ENCODE data around the gene ZNF532.
"Not testable (repeated sequence)": the region's sequence is repeated elsewhere in the genome, so short reads cannot be mapped to it uniquely, and the experiment has no call there.

The ZNF532 gene

GRCh38 chr18:58915006-58915799 is 50.5 kb downstream of the ZNF532 start:
- no peak for DNase-seq
- Mint-ChIP-seq H3K9me3 (no peaks in the 10 kb centered on the region), H3K36me3 (ENCODE audit: low read depth) (no peaks in the 10 kb centered on the region), H3K27me3 (peaks cover 14% of the 10 kb centered on the region), H3K27ac (no peak overlapping the region), H3K4me3 (no peak overlapping the region), H3K4me1 (ENCODE audit: low read depth) (peaks cover 8% of the 10 kb centered on the region)

- Mint-ChIP-seq H3K9me3 (no peaks in the 10 kb centered on the region), H3K4me3 (no peak overlapping the region), H3K36me3 (ENCODE audit: low read depth) (no peaks in the 10 kb centered on the region), H3K27ac (no peak overlapping the region), H3K27me3 (peaks cover 14% of the 10 kb centered on the region), H3K4me1 (ENCODE audit: low read depth) (peaks cover 8% of the 10 kb centered on the region)
- no peak for DNase-seq
These were observed 51.3 kb downstream of the ZNF532 start for GRCh38 chr18:58915995-58916394.

GRCh38 chr18:58919934-58920333 is 55.3 kb downstream of the ZNF532 start:
- not testable (repeated sequence) for H3K4me1 Mint-ChIP-seq (ENCODE audit: low read depth); H3K36me3 Mint-ChIP-seq (ENCODE audit: low read depth); H3K9me3 Mint-ChIP-seq; H3K4me3 Mint-ChIP-seq; H3K27ac Mint-ChIP-seq; DNase-seq
- H3K27me3 Mint-ChIP-seq = peaks cover 18% of the 10 kb centered on the region

- Mint-ChIP-seq H3K4me1 (ENCODE audit: low read depth) (no peaks in the 10 kb centered on the region), H3K36me3 (ENCODE audit: low read depth) (no peaks in the 10 kb centered on the region), H3K27me3 (peaks cover 17% of the 10 kb centered on the region), H3K27ac (no peak overlapping the region), H3K9me3 (peaks cover 3% of the 10 kb centered on the region), H3K4me3 (no peak overlapping the region)
- no peak for DNase-seq
These were observed 58.3 kb downstream of the ZNF532 start for GRCh38 chr18:58922995-58923394.

- peaks cover 20% of the 10 kb centered on the region for H3K27me3 Mint-ChIP-seq
- H3K4me1 Mint-ChIP-seq (ENCODE audit: low read depth) = no peaks in the 10 kb centered on the region
- no peak overlapping the region for H3K4me3 Mint-ChIP-seq
- peaks cover 3% of the 10 kb centered on the region for H3K9me3 Mint-ChIP-seq
- no peak for DNase-seq
- no peak overlapping the region for H3K27ac Mint-ChIP-seq
- H3K36me3 Mint-ChIP-seq (ENCODE audit: low read depth) = no peaks in the 10 kb centered on the region
These were observed 59.8 kb downstream of the ZNF532 start for GRCh38 chr18:58924473-58924872.

- Mint-ChIP-seq H3K9me3 (peaks cover 3% of the 10 kb centered on the region), H3K27ac (no peak overlapping the region), H3K4me1 (ENCODE audit: low read depth) (no peaks in the 10 kb centered on the region), H3K27me3 (peaks cover 23% of the 10 kb centered on the region), H3K36me3 (ENCODE audit: low read depth) (no peaks in the 10 kb centered on the region), H3K4me3 (no peak overlapping the region)
- DNase-seq = no peak
These were observed 63.0 kb downstream of the ZNF532 start for GRCh38 chr18:58927659-58928058.

- peaks cover 18% of the 10 kb centered on the region for H3K27me3 Mint-ChIP-seq
These were observed 63.7 kb downstream of the ZNF532 start for GRCh38 chr18:58928386-58928785.

GRCh38 chr18:58929206-58929605 is 64.5 kb downstream of the ZNF532 start:
- H3K27me3 Mint-ChIP-seq = peaks cover 21% of the 10 kb centered on the region
- H3K9me3 Mint-ChIP-seq = peaks cover 3% of the 10 kb centered on the region
- no peaks in the 10 kb centered on the region for H3K36me3 Mint-ChIP-seq (ENCODE audit: low read depth)
- no peak for DNase-seq
- H3K4me1 Mint-ChIP-seq (ENCODE audit: low read depth) = no peaks in the 10 kb centered on the region
- no peak overlapping the region for H3K4me3 Mint-ChIP-seq
- no peak overlapping the region for H3K27ac Mint-ChIP-seq

More at GRCh38 chr18:58928386-58928785, 63.7 kb downstream of the ZNF532 start:
- H3K36me3 Mint-ChIP-seq (ENCODE audit: low read depth) = no peaks in the 10 kb centered on the region
- no peak overlapping the region for H3K4me3 Mint-ChIP-seq
- H3K27ac Mint-ChIP-seq = no peak overlapping the region
- no peak for DNase-seq
- peaks cover 3% of the 10 kb centered on the region for H3K9me3 Mint-ChIP-seq
- H3K4me1 Mint-ChIP-seq (ENCODE audit: low read depth) = no peaks in the 10 kb centered on the region

GRCh38 chr18:58934356-58934755 is 69.7 kb downstream of the ZNF532 start:
- Mint-ChIP-seq H3K4me3 (no peak overlapping the region), H3K9me3 (no peaks in the 10 kb centered on the region), H3K27me3 (peaks cover 19% of the 10 kb centered on the region), H3K36me3 (ENCODE audit: low read depth) (no peaks in the 10 kb centered on the region), H3K27ac (no peak overlapping the region), H3K4me1 (ENCODE audit: low read depth) (peaks cover 5% of the 10 kb centered on the region)
- DNase-seq = no peak

- Mint-ChIP-seq H3K27me3 (peaks cover 19% of the 10 kb centered on the region), H3K36me3 (ENCODE audit: low read depth) (no peaks in the 10 kb centered on the region), H3K9me3 (no peaks in the 10 kb centered on the region), H3K27ac (no peak overlapping the region), H3K4me1 (ENCODE audit: low read depth) (peaks cover 5% of the 10 kb centered on the region), H3K4me3 (no peak overlapping the region)
- no peak for DNase-seq
These were observed 70.4 kb downstream of the ZNF532 start for GRCh38 chr18:58934933-58935577.

- peaks cover 5% of the 10 kb centered on the region for H3K4me1 Mint-ChIP-seq (ENCODE audit: low read depth)
- no peak for DNase-seq
- no peak overlapping the region for H3K27ac Mint-ChIP-seq
- H3K4me3 Mint-ChIP-seq = no peak overlapping the region
- no peaks in the 10 kb centered on the region for H3K36me3 Mint-ChIP-seq (ENCODE audit: low read depth)
- H3K27me3 Mint-ChIP-seq = peaks cover 20% of the 10 kb centered on the region
- no peaks in the 10 kb centered on the region for H3K9me3 Mint-ChIP-seq
These were observed 72.6 kb downstream of the ZNF532 start for GRCh38 chr18:58937071-58937886.

GRCh38 chr18:58937887-58938267 is 73.2 kb downstream of the ZNF532 start:
- no peak overlapping the region for H3K4me3 Mint-ChIP-seq
- no peak overlapping the region for H3K27ac Mint-ChIP-seq
- no peak for DNase-seq
- no peaks in the 10 kb centered on the region for H3K9me3 Mint-ChIP-seq
- peaks cover 5% of the 10 kb centered on the region for H3K4me1 Mint-ChIP-seq (ENCODE audit: low read depth)
- peaks cover 23% of the 10 kb centered on the region for H3K27me3 Mint-ChIP-seq
- no peaks in the 10 kb centered on the region for H3K36me3 Mint-ChIP-seq (ENCODE audit: low read depth)

GRCh38 chr18:58941426-58942099 is 76.9 kb downstream of the ZNF532 start:
- Mint-ChIP-seq H3K27ac (no peak overlapping the region), H3K4me3 (no peak overlapping the region), H3K4me1 (ENCODE audit: low read depth) (peaks cover 5% of the 10 kb centered on the region), H3K9me3 (no peaks in the 10 kb centered on the region), H3K27me3 (peaks cover 21% of the 10 kb centered on the region), H3K36me3 (ENCODE audit: low read depth) (no peaks in the 10 kb centered on the region)
- no peak for DNase-seq

GRCh38 chr18:58943896-58944295 is 79.2 kb downstream of the ZNF532 start:
- Mint-ChIP-seq H3K9me3 (no peaks in the 10 kb centered on the region), H3K27ac (no peak overlapping the region), H3K4me3 (no peak overlapping the region), H3K4me1 (ENCODE audit: low read depth) (peaks cover 4% of the 10 kb centered on the region), H3K27me3 (peaks cover 18% of the 10 kb centered on the region), H3K36me3 (ENCODE audit: low read depth) (no peaks in the 10 kb centered on the region)
- no peak for DNase-seq
